Panc1 (cell line): ENCODE results near the gene CCDC194.

ENCODE experiments used
- POLR2AphosphoS5 ChIP-seq: IDR thresholded peaks from 2 replicates; pipeline ENCODE4 v1.6.1; 2012; ENCODE audit warnings: mild to moderate bottlenecking, low read depth, low read length, moderate library complexity
- SIN3A ChIP-seq: IDR thresholded peaks from 2 replicates; pipeline ENCODE4 v1.6.1; 2012; ENCODE audit warnings: low read depth, mild to moderate bottlenecking, low read length, moderate library complexity, borderline replicate concordance; ENCODE audit not compliant: insufficient read depth
- TCF7L2 ChIP-seq: IDR thresholded peaks from 2 replicates; pipeline ENCODE4 v1.6.1; 2011; ENCODE audit warnings: mild to moderate bottlenecking, low read depth, low read length, inconsistent platforms
- TF ChIP-seq, protein P1 (sequence below): fragments of 450-650 bp; IDR thresholded peaks from 2 replicates; pipeline ENCODE4 v1.5.1; 2017; ENCODE audit warnings: mild to moderate bottlenecking
- TF ChIP-seq, protein P2 (sequence below), 2 experiments: IDR thresholded peaks; 2 replicates each; pipeline ENCODE4 v1.6.1; 2011 to 2012; ENCODE audit warnings: low read depth in 2 of 2, control low read depth in 1 of 2, low read length in 1 of 2, mild to moderate bottlenecking in 1 of 2, moderate library complexity in 1 of 2; ENCODE audit not compliant: insufficient read depth in 1 of 2

DNA sequence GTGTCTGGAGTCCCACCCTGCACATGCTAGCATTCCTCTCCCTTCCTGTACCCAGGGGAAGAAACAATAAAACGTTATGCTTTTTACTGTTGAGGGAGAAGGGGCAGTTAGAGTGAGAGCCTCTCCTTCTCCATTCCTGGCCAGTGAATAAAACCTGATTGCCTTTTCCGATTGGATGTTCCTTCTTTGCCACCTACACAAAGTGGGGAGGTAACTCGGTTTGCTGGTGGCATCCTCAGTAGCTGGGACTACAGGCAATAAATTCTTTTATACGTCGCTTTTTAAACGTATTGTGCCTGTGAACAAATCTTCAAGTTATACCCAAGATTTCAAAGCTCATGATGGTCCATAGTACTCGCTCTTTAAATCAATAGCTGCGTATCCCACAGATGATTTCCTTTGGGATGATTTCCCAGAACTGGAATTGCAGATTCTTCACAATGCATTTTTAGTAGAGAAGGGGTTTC lies 25.2 kb upstream of the CCDC194 start:
- TF ChIP-seq, protein P1, sequence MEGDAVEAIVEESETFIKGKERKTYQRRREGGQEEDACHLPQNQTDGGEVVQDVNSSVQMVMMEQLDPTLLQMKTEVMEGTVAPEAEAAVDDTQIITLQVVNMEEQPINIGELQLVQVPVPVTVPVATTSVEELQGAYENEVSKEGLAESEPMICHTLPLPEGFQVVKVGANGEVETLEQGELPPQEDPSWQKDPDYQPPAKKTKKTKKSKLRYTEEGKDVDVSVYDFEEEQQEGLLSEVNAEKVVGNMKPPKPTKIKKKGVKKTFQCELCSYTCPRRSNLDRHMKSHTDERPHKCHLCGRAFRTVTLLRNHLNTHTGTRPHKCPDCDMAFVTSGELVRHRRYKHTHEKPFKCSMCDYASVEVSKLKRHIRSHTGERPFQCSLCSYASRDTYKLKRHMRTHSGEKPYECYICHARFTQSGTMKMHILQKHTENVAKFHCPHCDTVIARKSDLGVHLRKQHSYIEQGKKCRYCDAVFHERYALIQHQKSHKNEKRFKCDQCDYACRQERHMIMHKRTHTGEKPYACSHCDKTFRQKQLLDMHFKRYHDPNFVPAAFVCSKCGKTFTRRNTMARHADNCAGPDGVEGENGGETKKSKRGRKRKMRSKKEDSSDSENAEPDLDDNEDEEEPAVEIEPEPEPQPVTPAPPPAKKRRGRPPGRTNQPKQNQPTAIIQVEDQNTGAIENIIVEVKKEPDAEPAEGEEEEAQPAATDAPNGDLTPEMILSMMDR, result no peak
- no peak for TF ChIP-seq POLR2AphosphoS5
- no peak; the same call in 1 of the 2 replicates for TF ChIP-seq TCF7L2
- TF ChIP-seq, protein P2, sequence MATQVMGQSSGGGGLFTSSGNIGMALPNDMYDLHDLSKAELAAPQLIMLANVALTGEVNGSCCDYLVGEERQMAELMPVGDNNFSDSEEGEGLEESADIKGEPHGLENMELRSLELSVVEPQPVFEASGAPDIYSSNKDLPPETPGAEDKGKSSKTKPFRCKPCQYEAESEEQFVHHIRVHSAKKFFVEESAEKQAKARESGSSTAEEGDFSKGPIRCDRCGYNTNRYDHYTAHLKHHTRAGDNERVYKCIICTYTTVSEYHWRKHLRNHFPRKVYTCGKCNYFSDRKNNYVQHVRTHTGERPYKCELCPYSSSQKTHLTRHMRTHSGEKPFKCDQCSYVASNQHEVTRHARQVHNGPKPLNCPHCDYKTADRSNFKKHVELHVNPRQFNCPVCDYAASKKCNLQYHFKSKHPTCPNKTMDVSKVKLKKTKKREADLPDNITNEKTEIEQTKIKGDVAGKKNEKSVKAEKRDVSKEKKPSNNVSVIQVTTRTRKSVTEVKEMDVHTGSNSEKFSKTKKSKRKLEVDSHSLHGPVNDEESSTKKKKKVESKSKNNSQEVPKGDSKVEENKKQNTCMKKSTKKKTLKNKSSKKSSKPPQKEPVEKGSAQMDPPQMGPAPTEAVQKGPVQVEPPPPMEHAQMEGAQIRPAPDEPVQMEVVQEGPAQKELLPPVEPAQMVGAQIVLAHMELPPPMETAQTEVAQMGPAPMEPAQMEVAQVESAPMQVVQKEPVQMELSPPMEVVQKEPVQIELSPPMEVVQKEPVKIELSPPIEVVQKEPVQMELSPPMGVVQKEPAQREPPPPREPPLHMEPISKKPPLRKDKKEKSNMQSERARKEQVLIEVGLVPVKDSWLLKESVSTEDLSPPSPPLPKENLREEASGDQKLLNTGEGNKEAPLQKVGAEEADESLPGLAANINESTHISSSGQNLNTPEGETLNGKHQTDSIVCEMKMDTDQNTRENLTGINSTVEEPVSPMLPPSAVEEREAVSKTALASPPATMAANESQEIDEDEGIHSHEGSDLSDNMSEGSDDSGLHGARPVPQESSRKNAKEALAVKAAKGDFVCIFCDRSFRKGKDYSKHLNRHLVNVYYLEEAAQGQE (IDR thresholded peaks at IDR 0.05; ENCODE audit: insufficient read depth in 1 of 2, low read depth in 2 of 2, low read length in 1 of 2), result no peak
- TF ChIP-seq SIN3A, result no peak
